GM10248 (cell line): Measurements from ENCODE around the gene KDM5D.

Experiments
- CTCF ChIA-PET: fragments of 300-600 bp; sonication (Branson Sonifier 250); formaldehyde crosslinking; extraction: SDS; loops from one replicate; lab custom pipeline; 2021; ENCODE audit warnings: antibody characterized with exemption; lab: Yijun Ruan, JAX
- POLR2A ChIA-PET: fragments of 350-650 bp; sonication (Branson Sonifier 250); formaldehyde crosslinking; extraction: SDS; loops from one replicate; lab custom pipeline; 2020; ENCODE audit warnings: antibody characterized with exemption; lab: Yijun Ruan, JAX
- DNase-seq: peaks from one replicate; pipeline ENCODE4 v3.0.0; 2012; ENCODE audit errors: extremely low spot score
- CTCF ChIP-seq: IDR thresholded peaks from 2 replicates; pipeline ENCODE4 v1.5.1; 2012; ENCODE audit warnings: mild to moderate bottlenecking, low read depth; ENCODE audit errors: extremely low read depth, missing control alignments, control extremely low read depth

Gene KDM5D

GRCh38 chrY:19717146-19717545 lies 27.4 kb downstream of the KDM5D start:
- DNase-seq, result no peak
- CTCF ChIA-PET, result no interaction called here
- TF ChIP-seq CTCF, result no peak
- POLR2A ChIA-PET, result no interaction called here

GRCh38 chrY:19715226-19715625 lies 29.3 kb downstream of the KDM5D start:
- no peak for TF ChIP-seq CTCF
- CTCF ChIA-PET, result no interaction called here
- POLR2A ChIA-PET, result no interaction called here
- no peak for DNase-seq

GRCh38 chrY:19713430-19713829 lies 31.1 kb downstream of the KDM5D start:
- POLR2A ChIA-PET, result no interaction called here
- TF ChIP-seq CTCF, result no peak
- no peak for DNase-seq
- CTCF ChIA-PET, result interaction anchor here (1.3 kb wide), 1 partner anchor 13 kb away, joined by 3 read pairs; no protein-coding TSS in a partner anchor

- no peak for TF ChIP-seq CTCF
- ChIA-PET CTCF (interaction anchor here (1.2 kb wide), 1 partner anchor 20 kb away, joined by 3 read pairs; no protein-coding TSS in a partner anchor), POLR2A (interaction anchor here (0.6 kb wide), 1 partner anchor 151 kb away, joined by 3 read pairs; no protein-coding TSS in a partner anchor)
- DNase-seq, result no peak
Observed at GRCh38 chrY:19706273-19706672, 38.3 kb downstream of the KDM5D start.

- TF ChIP-seq CTCF, result no peak
- CTCF ChIA-PET, result no interaction called here
- DNase-seq, result no peak
- POLR2A ChIA-PET, result no interaction called here
Observed at GRCh38 chrY:19698495-19698894, 46.0 kb downstream of the KDM5D start.

- no peak for TF ChIP-seq CTCF
- ChIA-PET POLR2A (no interaction called here), CTCF (no interaction called here)
- DNase-seq, result no peak
Observed at GRCh38 chrY:19680821-19681220, 63.7 kb downstream of the KDM5D start.
